Embryonic facial prominence (tissue), 1 donor: ENCODE results near the gene SUN2.

Experiments used
- DNase-seq: peaks from one replicate; pipeline ENCODE4 v3.0.0-alpha.2; 2016; ENCODE audit errors: extremely low spot score

SUN2 gene

GRCh38 chr22:38735126-38735464 lies 20.7 kb downstream of the SUN2 start:
- no peak for DNase-seq

GRCh38 chr22:38734421-38735100 lies 21.2 kb downstream of the SUN2 start:
- no peak for DNase-seq

GRCh38 chr22:38733724-38734381 lies 21.9 kb downstream of the SUN2 start:
- no peak for DNase-seq

GRCh38 chr22:38733329-38733723 lies 22.5 kb downstream of the SUN2 start:
- no peak for DNase-seq

- DNase-seq = no peak
Measured at GRCh38 chr22:38732251-38732815, 23.5 kb downstream of the SUN2 start.

- DNase-seq = no peak
Measured at GRCh38 chr22:38731703-38732161, 24.1 kb downstream of the SUN2 start.

GRCh38 chr22:38730411-38730871 lies 25.4 kb downstream of the SUN2 start:
- DNase-seq = no peak

GRCh38 chr22:38729946-38730345 lies 25.9 kb downstream of the SUN2 start:
- no peak for DNase-seq

GRCh38 chr22:38728871-38729796 lies 26.7 kb downstream of the SUN2 start:
- DNase-seq = no peak

GRCh38 chr22:38727530-38728451 lies 28.0 kb downstream of the SUN2 start:
- DNase-seq = no peak

GRCh38 chr22:38727123-38727522 lies 28.7 kb downstream of the SUN2 start:
- DNase-seq = no peak

- DNase-seq = no peak
Measured at GRCh38 chr22:38725900-38726655, 29.7 kb downstream of the SUN2 start.

GRCh38 chr22:38724926-38725571 lies 30.7 kb downstream of the SUN2 start:
- no peak for DNase-seq

GRCh38 chr22:38724176-38724575 lies 31.6 kb downstream of the SUN2 start:
- DNase-seq = no peak

GRCh38 chr22:38721551-38721950 lies 34.2 kb downstream of the SUN2 start:
- no peak for DNase-seq

GRCh38 chr22:38720350-38720749 lies 35.4 kb downstream of the SUN2 start:
- DNase-seq = no peak

- no peak for DNase-seq
Measured at GRCh38 chr22:38719196-38719595, 36.6 kb downstream of the SUN2 start.

GRCh38 chr22:38718414-38718813 lies 37.4 kb downstream of the SUN2 start:
- DNase-seq = no peak

GRCh38 chr22:38717244-38717643 lies 38.6 kb downstream of the SUN2 start:
- no peak for DNase-seq

GRCh38 chr22:38716826-38717225 lies 39.0 kb downstream of the SUN2 start:
- DNase-seq = no peak
